Activated CD8-positive, alpha-beta memory T cell treated with anti-CD3 and anti-CD28 coated beads, Interleukin-2, amount 50 U/mL, for 4 hours (primary cell): ENCODE data around the gene INPP5A.

Experiments
- DNase-seq: peaks from one replicate; pipeline ENCODE4 v3.0.0-alpha.2; 2020

INPP5A gene

DNA sequence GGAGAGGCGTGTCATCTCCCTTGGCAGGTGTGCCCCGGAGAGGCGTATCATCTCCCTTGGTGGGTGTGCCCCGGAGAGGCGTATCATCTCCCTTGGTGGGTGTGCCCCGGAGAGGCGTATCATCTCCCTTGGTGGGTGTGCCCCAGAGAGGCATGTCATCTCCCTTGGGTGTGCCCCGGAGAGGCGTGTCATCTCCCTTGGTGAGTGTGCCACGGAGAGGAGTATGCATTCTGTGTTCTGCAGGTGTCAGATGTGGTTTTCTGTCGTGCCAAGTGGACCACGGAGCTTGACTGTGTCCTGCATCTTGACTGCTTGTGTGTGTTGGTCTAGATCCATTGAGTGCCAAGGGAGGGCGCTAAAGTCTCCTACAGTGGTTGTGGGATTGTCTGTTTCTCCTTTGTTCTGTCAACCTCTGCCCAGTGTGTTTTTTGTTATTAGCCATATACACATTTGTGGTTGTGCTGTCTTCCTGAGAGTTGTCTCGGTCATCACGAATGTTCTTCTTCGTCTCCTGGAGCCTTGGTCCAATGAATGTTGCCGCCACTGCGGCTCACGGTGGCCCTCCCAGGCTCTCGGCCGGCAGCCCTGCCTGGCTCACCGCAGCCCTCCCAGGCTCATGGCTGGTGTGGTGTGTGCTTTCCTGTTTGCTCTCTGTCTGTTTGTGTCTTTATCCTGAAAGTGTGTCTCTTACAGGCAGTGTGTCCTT is 96.8 kb downstream of the INPP5A start:
- DNase-seq, result peak; percentile 8

DNA sequence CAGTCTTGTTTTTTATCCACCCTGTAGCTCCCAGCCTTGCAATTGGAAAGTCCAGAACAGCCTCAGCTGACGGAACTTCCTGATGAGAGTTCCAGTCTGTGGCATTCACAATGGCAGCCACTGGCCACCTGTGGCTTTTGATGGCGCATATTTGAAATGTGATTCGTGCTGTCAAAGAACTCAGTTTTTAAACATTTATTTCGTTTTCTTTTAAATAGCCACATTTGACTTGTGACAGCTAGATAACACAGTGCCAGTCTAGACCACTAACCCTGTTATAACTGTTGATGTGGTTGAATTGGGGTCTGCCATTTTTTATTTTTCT is 97.3 kb downstream of the INPP5A start:
- no peak for DNase-seq

DNA sequence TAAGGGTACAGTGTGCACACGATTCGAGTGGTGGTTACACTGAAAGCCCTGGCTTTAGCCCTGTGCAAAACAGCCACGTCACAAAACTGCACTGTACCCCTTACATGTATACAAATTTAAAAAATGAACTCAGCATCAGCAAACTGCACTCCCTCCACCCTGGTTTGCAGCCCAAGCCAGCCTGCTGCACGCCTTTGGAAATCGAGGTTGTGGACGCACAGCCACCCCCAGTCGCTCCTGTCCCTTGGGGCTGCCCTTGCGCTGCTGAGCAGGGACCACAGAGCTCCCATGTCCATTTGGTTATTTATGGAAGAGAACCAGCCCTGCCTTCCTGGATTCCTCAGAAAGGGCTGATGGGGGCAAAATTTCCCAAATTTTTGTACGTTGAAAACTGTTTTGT is 98.8 kb downstream of the INPP5A start:
- DNase-seq, result no peak

DNA sequence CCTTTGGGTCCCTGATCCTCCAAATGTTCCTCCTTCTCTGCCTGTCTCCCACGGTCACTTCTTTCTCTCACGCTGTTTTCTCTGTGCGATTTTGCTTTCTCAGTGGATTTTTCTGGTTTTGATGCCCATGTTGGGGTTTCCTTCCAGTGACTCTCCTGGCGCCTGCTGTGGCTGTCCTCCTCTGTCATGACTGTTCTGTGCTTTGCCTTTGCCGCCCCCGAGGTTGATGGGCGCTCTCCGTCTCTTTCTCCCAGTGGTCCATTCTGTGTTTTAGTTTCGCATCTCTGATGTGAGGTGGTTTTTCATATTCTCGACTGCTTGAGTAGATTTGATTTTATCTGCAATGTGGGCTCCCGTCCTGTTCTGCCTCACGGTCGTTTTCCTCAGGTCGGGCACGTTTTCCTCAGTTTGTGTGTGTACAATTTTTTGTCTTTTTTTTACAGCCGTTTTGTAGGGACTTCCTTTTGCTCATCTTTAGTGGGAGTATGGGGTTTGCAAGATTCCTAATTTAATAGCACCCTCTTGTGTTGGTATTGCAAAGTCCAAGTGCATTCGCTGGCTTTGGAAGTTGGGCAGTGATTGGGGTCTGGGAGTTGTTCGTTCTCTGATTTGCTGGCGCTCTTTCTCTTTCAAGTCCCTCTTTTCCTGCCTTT is 100.0 kb downstream of the INPP5A start:
- no peak for DNase-seq

DNA sequence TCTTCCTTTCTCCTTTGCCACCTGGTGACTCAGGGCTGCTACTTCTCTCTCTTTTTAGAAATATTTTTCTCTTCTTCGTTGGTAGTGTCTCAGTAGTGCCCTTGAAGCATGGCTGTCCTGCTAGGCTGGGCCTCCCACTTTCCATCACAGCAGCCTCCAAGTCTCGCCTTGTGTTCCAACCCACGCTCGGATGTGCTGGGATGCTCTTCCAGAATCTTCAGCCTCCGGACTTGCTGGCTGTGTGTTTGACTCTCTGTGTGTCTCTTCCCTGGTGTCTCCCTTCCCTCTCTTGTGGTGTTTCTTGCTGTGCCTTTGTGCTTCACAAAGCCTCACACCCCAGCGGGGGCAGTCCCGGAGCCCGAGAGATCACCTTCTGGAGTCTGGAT is 100.5 kb downstream of the INPP5A start:
- DNase-seq, result no peak

DNA sequence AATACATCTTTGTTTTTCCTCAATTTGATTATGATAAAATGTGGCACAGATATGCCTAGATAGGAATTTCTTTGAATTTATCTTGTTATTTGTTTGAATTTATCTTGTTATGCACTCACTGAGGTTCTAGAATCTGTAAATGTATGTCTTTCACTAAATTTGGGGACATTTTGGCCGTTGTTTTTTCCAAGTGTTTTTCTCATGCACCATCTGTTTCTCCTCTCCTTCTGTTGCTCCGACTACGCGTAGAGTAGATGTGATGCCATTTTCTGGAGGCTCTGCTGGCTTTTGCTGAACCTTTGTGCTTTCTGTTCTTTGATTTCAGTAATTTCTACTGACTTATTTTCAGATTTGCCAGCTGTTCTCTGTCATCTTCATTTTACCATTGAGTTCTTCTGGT is 101.9 kb downstream of the INPP5A start:
- DNase-seq, result no peak

DNA sequence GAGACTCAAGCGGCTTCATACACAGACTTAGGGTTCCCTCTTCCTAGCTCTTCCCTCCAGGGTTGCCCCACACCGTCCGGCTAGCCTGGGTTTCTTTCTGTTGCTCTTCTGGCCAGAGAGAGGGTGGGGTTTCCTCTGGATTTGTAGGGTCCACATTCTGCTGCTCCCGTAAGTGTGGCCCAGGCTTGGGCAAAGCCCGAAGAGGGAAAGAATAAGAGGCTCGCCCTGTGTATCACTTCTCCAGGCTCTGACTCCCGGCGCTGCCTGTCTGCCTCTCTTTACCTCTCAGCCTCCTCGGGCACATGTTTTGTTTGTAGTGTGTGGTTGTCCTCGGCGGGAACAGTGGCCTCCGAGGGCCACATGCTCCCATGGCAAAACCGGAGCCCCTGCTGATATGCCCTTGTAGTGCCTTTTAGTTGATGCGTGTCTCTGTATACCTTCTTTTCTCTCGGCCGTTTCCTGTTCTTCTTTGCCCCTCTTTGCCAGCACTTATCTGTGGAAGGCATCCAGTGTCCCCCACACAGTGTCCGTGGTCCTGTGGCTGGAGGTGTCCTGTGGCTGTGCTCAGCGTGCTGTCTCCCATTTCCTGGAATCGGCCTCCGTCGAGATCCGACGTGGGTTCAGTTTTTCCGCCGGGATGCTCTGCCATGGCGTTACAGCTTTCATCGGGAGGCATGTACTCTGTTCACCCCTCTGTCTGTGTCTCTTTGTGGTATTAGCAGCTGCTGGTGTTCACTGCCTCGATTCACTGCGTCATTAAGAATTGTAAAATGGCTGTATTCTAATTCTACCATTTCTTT is 102.9 kb downstream of the INPP5A start:
- no peak for DNase-seq

DNA sequence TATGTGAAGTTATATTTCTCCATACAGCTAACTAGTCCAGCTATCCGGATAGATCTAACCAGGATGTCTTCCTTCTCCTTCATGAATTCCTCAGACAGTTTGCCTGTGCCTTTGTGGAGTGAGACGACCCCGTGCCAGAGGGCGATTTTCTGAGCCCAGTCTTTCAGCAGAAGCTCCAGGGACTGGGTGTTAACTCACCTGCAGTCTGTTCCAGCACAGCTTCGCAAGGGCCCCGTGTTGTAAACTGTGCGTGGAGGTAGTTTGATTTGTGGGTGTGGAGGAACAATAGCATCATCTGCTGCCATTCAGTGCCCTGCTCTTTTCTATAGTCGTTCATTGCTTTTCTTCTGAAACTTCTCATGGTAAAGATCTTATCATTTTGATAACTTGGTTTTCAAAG is 103.8 kb downstream of the INPP5A start:
- no peak for DNase-seq

DNA sequence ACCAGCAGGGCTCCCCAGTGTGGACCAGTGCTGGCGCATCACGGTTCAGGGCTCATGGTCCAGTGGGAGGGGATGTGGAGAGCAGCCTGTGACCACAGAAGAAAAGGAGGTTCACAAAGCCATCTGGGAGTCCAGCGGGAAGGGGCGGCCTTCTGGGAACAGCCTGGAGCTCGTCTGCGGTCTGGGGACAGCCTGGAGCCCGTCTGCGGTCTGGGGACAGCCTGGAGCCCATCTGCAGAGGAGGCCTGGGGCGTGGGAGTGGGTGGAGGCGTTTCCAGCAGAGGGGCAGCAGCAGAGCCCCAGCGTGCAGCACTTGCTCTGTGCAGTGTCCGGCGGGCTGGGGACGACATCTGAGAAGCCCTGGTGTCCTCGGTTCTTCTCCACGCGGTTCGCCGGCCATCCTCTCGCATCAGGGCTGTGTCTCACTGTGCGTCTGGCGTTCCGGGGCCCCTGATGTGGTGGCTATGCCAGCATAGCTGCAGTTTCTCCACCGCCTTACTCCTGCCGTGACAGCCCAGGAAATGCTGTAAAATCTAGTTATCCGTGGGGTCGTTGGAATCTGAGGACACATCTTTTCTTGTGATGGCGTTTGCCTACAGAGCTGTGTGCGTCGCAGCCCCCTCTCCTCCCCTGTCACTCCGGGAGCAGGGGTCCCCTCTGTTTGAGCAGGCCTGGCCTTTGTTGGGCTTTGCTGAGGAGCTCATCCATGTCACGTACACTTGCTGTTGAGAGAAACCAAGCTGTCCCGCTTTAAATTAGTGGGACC is 104.6 kb downstream of the INPP5A start:
- DNase-seq, result no peak

DNA sequence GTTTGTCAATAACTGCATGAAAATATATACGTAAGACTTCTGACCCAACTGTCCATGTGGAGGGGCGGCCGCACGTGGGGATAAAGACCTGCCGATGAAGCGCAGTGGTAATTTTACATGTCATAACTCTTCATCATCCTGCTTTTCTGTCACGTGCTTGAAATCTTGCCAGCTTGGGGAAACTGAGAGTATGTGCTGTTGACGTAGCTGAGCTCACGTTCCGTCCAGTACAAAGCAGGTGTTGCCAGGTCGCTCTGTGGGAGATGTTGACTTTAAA is 105.1 kb downstream of the INPP5A start:
- no peak for DNase-seq

DNA sequence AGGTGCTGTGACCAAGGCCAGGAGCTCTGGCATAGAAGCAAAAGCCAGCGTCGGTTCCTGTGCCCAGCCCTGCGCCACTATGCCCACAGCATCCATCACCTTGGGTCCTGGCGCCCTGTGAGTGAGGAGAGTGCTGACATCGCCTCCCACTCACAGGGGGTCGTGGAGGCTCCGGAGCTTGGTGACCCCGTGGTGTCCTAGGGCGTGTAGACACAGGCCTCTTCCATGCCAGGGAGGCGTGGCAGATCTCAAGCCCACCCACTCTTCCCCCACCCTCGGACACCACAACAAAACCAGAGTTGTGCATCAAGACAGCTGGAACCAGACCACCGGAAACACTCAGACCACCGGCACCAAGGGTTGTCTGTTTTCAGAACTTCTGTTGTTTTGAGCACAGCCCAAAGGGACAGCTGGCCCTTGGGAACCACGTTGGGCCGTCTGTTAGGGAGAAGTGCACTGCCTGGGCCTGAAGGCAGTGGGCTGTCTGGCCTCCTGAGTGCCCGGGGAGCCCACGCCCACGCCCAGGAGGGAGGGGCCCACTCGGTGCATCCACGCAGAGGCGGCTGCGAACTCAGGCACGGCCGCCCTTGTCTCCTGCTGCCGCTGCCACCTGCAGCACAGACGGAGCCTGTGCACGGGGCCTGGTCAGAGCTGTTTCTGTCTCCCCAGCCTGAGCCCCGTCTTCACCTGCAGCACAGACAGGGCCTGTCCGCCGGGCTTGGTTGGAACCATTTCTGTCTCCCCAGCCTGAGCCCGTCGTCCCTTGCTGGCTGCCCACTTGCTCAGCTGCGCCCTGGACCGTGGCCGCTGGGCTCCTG is 106.3 kb downstream of the INPP5A start:
- DNase-seq, result no peak

DNA sequence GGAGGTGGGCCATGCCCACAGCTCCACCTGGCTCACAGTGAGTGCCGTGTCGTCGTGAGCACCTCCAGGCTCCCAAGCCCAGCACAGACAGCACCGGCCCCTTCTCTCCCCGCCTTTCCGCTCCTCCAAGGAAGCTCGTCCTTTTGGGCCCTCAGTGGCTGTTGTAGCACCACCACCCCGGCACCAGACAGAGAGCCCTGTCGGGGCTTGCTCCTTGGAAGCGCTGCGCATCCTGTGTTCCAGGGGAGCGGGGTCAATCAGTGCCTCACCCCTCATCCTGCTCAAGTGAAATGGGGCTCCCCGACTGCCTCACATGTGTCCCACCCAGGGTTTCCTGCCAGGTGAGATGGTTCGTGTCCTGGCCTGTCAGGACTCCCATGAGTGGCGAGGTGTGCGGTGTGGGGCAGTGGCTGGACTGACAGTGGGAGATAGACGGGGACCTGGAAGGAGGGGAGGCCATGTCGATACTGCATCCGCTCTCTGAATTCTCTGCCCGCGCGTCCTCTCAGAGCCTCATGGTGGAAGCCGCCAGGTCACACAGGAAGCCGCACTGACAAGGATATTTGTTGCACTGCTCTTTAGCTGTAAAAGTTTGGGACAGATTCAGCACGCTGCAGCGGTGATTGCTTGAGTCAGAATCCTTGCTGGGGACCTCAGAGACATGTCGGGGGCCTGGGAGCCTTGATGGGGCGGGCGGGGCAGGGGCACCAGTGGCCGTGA is 107.1 kb downstream of the INPP5A start:
- DNase-seq, result no peak

DNA sequence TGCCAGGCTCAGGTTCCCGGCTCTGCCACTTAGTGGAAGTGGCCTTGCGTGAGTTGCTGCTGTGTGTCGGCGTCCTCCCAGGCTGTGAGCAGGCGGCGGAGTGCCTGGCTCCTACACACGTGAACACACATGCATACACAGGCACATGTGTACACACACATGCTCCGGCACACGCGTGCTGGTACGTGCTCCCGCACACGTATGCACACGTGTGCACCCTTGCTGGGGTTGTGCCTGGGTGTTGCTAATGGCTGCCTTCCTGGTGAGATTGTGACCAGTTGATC is 107.6 kb downstream of the INPP5A start:
- no peak for DNase-seq

DNA sequence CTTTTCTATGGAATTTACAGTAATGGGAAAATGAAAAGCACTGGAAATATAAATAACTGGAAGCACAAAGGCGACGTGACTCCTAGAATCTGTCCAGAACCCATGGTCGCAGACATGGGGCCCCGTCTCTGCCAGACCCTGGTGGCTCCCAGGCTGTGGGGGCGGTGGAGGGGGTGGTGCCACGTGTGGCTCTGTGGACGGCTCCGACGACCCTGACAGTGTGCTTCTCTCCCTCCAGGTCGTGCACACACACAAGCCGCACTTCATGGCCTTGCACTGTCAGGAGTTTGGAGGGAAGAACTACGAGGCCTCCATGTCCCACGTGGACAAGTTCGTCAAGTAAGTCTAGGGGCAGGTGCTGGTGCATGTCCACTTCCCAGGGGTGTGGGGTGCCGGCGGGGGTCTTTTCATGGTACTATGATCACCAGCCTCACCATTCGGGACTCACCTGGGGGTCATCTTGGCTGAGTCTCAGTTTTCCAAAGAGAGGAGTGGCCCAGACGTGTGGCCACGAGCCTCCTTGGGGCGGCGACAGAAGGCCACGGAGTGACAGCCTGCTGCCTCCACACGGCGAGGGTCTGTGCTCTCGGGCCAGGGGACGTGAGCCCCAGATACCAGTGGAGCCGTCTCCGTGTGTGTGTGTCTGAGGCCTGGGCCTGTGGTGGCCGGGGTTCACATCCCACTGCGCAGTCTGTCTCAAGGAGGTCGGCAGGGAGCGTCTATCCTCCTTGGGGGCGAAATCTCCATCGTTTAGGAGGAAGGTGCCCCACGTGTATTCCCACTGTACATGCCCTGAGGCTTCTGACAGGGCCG is 108.2 kb downstream of the INPP5A start:
- DNase-seq, result no peak

DNA sequence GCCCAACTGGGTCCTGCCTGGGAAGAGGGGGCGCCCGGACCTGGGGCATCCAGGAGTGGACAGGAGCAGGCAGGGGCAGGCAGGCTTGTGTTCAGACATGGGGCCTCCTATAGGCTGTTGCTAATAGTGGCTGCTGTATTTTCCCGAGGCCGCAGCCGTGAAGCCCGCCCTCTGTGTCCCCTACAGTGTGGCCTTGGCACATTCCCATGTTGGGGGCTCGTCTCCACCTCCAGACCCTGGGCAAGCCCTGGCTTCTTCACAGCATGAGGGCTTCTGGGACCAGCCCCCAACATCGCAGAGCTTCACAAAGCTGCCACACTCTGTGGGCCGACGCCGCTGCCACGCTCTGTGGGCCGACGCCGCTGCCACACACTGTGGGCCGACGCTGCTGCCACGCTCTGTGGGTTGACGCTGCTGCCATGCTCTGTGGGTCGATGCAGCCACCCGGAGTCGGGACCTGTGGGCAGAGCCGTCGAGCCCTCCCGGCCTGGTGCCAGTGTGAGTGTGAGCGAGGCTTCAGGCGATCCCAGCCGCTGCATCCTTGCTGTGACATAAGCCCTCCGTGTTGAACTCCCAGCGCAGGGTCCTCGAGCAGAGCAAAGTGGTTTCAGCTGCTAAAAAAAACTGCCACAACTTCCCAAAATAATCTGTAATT is 109.0 kb downstream of the INPP5A start:
- DNase-seq, result no peak

DNA sequence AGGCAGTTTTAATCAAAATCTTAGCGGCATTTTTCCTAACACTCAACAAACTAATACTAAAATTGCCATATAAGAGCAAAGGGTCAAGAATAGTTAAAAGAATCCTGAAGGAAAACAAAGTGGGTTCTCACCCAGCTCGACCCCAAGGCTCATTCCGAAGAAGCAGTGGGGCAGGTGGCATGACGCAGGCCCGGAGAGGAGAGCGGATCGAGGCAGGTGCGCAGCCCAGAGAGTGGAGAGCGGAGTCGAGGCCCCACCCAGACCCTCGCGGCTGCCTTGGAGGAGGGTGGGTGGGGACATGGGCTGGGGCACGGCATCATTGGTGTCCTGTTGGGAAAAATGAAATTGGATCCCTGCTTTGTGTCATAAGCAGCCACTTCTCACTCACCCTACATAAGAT is 109.8 kb downstream of the INPP5A start:
- no peak for DNase-seq

DNA sequence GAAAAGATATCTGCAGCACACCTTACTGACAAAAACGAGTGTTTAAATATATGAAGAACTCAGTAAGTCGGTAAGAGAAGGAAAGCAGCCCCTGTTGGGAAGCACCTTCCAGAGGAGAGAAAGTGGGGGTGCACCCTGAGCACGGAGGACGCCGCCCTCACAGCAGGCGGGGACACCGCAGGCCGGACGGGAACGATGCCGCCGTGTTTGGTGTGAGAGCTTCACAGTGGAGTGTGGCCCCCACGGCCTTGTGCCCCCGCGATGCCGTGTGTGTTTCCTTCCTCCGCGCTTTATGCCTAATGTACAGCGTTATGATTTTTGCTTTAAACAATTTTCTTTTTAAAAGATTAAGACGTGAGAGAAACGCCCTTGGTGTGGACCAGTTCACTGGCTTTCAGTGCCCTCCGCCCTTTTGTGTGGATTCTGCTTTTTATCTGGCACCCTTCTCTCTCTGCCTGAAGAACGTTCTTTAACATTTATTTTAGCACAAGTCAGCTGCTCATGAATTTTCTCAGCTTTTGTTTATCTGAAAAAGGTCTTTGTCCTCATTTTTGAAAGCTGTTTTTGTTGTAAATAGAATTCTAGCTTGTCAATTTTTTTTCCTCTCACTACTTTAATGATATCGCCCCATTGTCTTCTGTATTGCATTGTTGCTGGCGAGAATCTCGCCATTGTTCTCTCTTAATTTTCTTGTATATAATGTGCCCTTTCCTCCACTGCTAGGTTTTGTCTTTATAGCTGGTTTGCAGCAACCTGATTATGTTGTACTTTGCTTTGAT is 110.7 kb downstream of the INPP5A start:
- DNase-seq, result no peak

DNA sequence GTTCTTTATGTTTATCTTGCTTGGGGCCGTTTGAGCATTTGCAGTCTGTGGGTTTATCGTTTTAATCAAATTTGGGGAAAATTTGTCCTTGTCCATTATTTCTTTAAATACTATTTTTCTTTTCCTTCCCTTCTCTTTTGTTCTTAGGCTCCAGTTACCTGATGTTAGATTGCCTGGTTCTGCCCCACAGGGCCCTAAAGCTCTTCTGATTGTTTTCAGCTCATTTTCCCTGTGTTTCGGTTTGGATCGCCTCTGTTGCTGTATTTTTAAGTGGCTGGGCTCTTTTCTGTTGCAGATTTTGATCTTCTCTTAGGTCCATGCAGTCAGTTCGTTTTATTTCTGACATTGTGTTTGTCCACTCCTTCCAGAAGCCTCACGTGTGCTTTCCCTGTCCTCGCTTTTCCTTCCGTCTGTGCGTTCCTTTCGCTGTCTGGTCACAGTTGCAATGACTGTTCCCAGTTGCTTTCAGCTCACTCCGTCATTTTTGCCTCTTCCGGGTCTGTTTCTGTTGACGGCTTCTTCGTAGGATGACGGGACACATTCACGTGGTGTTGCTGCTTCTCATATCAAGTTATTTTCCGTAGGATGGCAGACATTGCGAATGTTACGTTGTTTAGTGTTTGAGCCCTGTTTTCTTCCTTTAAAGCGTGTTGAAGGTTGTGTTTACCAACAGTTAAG is 111.4 kb downstream of the INPP5A start:
- DNase-seq, result no peak

DNA sequence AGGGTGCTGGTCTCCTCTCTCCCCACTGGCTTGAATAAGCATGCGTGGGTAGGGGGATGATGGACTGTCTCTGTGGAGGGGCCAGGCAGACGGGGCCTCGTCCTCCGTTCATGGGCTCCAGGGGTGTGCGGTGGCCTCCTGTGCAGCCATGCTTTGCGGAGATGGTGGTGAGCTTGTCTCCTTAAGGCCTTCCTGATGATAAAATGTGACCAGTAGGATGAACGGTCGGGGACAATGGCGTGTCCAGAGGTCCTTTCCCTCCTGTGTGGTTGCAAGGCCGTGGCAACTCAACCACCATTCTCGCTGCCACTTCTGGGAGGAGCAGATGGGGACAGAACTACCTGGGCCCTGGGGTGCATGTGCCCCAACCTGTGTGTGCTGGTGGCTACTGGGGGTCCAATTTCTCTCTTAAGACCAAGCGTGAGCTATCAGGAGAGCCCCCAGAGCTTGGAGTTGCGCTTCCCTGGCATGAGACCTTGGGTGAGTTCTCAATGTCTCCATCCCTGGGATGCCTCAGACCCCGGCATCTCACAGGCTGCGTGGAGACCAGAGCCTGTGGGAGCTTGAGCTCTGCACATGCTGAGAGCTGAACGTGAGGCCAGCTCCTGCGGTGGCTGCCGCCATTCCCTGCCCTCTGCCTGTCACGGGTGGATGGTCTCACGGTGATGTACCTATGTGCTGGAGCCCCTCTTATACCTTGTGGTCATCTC is 112.2 kb downstream of the INPP5A start:
- DNase-seq, result no peak
